Left cardiac atrium (tissue), 4 donors: Measurements from ENCODE around the gene KLHL41. TPM values are rescaled to one million over a fixed set of nuclear protein-coding genes. Genes with fewer than 3 reads are reported as not detected.
"Not testable (repeated sequence)": the region's sequence is repeated elsewhere in the genome, so short reads cannot be mapped to it uniquely, and the experiment has no call there.

Experiments used
- ATAC-seq, 2 donors: fragments of 200-7000 bp; cut with Tn5 transposase; one replicate each; pipeline ENCODE4 v1.9.1; 2020; ENCODE audit warnings: mild to moderate bottlenecking in 2 of 2, moderate library complexity in 2 of 2
- DNase-seq: peaks from one replicate; pipeline ENCODE4 v3.0.0-alpha.2; 2020
- intact Hi-C, 2 donors: fragments of 100-400 bp; cut with DNase I; formaldehyde crosslinking; loops; one replicate each; pipeline versions ENCODE4 v1.14.1 to v1.15.1; 2022 to 2023
- total RNA-seq, 2 donors: library from RNA; stranded (reverse); fragmentation: NEBNext Ultra II Directional; extraction: Animal tissue kit (Norgen Biotek cat#: 25700); gene quantifications; one replicate each; pipeline ENCODE4 v1.2.1, GENCODE V29; 2021
- donor health status: DM: no; HTN: yes; CAD: no.
- donor health status: DM: no; HTN: yes; CAD: no; lungs with severe emphysema.
- donor health status: DM: yes; HTN: yes; CAD: no.
- donor health status: Dilated cardiomyopathy.

KLHL41 gene
- total RNA-seq, 2 donors from 2014 or later = 92.0 to 95.9 TPM

DNA sequence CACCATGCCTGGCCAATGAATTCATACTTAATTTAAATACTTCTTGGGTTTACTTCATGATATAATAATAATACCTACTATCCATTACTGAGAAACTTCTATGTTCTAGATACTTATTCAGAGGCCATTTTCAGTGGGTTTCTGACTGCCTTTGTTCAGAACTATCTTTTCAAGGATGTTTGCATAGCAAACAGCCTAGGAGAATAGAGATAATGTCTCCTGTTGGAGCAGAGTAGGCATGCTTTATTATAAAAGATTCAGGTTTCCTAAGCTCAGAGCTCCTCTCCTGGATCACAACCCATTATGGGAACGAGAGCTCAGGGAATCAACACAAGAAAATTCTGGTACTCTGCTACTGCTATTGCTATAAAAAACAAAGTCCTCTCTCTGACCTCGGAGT lies 53.0 kb downstream of the KLHL41 start:
- DNase-seq (no peak), ATAC-seq (no peak)
- intact Hi-C loops = no loop called here

DNA sequence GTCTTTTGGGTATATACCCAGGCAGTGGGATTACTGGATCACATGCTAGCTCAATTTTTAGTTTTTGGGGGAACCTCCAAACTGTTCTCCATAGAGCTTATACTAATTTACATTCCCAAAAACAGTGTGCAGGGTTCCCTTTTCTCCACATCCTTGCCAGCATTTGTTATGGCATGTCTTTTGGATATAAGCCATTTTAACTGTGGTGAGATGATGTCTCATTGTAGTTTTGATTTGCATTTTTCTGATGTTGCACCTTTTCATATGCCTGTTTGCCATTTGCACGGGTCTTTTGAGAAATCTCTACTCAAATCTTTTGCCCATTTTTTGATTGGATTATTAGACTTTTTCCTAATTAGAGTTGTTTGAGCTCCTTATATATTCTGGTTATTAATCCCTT lies 56.2 kb downstream of the KLHL41 start:
- intact Hi-C loops = no loop called here
- DNase-seq (no peak), ATAC-seq (no peak)

DNA sequence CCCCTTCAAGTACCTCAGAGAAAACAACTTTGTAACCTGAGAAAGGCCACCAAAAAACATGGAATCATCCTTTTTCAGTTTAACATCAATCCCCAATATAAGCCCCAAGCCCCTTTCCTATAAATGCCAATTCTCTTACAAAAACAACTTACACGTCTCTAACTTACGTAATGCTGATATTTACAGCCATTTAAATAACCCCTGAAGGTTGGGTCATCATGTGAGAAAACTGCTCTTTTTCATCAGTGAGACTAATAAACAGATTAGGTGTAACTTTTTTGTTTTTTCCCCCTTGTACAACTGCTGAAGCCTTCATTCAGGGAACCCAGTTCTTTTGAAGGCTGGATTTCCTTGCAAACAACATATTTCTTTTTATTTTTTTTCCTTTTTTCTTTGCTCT lies 60.4 kb downstream of the KLHL41 start:
- intact Hi-C loops = no loop called here
- ATAC-seq = no peak
- DNase-seq = no peak

DNA sequence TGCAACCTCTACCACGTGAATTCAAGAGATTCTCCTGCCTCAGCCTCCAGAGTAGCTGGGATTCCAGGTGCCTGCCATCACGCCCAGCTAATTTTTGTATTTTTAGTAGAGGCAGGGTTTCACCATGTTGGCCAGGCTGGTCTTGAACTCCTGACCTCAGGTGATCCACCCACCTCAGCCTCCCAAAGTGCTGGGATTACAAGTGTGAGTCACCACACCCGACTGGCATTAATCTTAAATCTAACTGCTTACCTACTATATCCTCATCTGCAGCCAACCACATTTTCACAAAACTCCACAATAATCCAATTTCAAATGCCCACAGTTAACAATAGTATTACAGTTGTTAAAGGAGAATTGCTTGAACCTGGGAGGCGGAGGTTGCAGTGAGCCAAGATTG lies 61.2 kb downstream of the KLHL41 start:
- ATAC-seq, DNase-seq, intact Hi-C loops: not testable (repeated sequence)

DNA sequence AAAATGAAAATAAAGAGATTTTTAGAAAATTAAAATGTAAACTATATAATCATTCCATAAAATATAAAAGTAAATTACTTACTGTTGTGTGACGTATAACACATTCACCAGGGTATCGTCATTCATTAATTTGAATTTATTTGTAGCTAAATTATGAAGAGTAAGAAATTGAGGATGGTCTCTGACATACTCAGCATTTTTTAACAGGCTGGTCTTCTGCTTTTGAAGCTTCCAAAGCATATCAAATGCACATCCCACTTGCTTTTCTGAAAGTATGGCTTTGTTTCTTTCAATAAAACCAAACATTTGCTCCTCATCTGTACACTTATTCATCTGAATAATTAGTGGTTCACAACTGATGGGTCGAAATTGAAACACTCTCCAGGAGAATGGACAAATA lies 62.1 kb downstream of the KLHL41 start:
- ATAC-seq = no peak
- intact Hi-C loops = no loop called here

DNA sequence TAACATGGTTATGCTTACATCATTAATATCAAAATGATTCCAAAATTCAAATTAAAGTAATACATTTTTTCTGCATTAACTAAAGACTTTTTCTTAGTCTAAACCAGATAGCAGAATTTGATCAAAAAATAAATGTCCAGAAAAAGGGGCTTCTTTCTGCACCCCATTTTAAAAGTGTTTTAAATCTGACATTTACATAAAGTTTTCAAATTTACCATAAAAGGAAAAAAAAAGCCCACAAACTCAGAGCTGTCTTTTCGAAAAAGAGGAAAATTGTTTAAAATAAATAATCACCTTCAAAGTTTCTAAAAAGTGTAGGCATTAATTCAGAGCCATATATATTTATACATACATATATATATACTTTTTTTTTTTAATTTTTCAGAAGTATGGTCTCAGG lies 62.7 kb downstream of the KLHL41 start:
- no peak for ATAC-seq
- DNase-seq = no peak
- intact Hi-C loops = no loop called here

More for the DNA sequence above, 62.1 kb downstream of the KLHL41 start:
- no peak for DNase-seq

DNA sequence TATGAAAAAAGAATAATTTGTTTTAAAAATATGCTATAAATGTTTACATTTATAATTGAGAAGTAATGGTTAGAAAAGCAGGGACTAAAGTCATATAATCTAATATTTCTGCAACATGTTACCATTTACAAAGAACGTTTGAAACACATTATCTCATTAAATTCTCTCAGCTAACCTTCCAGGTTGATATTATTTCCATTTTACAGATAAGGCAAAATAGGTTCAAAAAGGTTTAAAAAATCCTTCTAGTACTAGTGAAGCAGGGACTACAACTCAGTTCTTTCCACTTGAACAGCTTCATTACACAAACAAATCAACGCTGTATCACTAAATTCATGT lies 63.3 kb downstream of the KLHL41 start:
- intact Hi-C loops = no loop called here
- ATAC-seq = no peak
- DNase-seq = no peak

DNA sequence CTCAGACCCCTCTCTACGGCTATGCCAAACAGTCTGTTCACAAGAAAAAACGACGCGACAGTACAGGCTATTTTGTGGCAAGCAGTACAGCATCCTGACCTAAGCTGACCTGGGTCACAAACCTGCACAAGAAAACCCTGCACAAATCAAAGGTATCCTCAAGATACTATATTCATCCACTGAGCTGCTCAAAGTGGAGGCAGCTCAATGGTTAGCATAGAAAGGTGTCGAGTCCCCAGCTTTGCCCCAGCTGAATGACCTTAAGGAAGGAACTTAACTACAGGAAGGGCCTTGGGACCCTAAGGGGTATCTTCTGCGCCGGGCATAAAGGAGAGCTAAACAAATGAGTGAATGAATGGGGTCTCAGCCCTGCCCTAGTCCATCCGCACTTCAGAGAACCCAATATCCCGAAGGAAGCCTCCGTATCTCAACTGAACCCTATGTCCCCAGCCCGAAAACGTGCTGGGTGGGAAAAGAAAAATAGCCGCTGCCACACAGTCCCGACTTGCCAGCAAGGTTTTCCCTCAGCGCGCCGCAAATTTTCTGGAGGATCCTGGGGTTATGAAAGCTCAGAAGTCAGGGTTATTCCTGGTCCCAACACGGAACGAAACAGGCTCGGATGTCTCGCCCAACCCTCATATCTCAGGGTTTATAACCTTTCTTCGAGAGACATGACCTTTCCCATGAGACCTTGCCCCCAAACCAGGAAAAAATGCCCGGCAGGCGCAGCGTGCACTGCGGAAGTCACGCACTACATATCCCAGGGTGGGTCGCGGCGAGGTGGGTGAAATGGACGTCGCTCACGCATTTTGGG lies 63.9 kb downstream of the KLHL41 start, which contains the start of gene FASTKD1:
Gene FASTKD1, minus strand, starts transcription at position 706 of the 814 bp plus-strand sequence. CDS start 1,836 bp downstream, outside the sequence.
- intact Hi-C loops = no loop called here
- ATAC-seq = peak; percentile 100
- DNase-seq = peak; percentile 94

DNA sequence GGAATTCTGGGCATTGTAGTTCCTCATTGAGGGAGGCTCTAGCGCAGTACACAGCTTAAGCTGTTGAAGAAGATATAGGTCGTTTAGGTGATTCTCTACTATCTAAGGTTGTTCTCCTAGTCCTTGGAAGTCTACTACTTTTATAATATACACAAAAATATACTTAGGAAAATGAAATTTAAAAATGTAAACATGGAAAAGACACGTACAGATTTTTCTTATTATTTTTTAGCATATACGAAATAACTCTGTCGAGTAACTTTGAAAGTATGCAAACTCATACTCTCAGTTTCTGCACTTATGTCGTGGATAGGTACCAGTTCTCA lies 64.4 kb downstream of the KLHL41 start:
- DNase-seq (no peak), ATAC-seq (no peak)
- intact Hi-C loops = no loop called here

DNA sequence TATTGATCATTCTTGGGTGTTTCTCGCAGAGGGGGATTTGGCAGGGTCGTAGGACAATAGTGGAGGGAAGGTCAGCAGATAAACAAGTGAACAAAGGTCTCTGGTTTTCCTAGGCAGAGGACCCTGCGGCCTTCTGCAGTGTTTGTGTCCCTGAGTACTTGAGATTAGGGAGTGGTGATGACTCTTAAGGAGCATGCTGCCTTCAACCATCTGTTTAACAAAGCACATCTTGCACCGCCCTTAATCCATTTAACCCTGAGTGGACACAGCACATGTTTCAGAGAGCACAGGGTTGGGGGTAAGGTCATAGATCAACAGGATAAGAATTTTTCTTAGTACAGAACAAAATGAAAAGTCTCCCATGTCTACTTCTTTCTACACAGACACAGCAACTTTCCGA lies 65.0 kb downstream of the KLHL41 start:
- intact Hi-C loops, ATAC-seq: not testable (repeated sequence)

DNA sequence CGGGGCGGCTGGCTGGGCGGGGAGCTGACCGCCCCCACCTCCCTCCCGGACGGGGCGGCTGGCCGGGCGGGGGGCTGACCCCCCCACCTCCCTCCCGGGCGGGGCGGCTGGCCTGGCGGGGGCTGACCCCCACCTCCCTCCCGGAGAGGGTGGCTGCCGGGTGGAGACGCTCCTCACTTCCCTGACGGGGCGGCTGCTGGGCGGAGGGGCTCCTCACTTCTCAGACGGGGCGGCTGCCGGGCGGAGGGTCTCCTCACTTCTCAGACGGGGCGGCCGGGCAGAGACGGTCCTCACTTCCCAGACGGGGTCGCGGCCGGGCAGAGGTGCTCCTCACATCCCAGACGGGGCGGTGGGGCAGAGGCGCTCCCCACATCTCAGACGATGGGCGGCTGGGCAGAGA lies 65.8 kb downstream of the KLHL41 start:
- ATAC-seq, DNase-seq, intact Hi-C loops: not testable (repeated sequence)

More for the DNA sequence above, 65.0 kb downstream of the KLHL41 start:
- DNase-seq = not testable (repeated sequence)

Other genes starting within 250 kb of the KLHL41 start
- 1 to 10 TPM; 1.8 to 2.9 TPM for gene LRP2, start 147.2 kb upstream of the KLHL41 start, total RNA-seq
- 1 to 10 TPM; 6.7 to 8.5 TPM for gene BBS5, start 30.2 kb upstream of the KLHL41 start, total RNA-seq
- gene FASTKD1, start 64.2 kb downstream of the KLHL41 start, total RNA-seq = 10 to 100 TPM; 45.1 to 66.4 TPM
- 10 to 100 TPM; 33.7 to 45.3 TPM for gene PPIG, start 74.6 kb downstream of the KLHL41 start, total RNA-seq
- under 1 TPM in 1 of 2 donors, not detected in 1; 0.16 TPM for gene CFAP210, start 184.7 kb downstream of the KLHL41 start, total RNA-seq
- gene PHOSPHO2, start 184.8 kb downstream of the KLHL41 start, total RNA-seq = 1 to 10 TPM; 3.4 to 3.9 TPM
- 10 to 100 TPM; 19.5 to 22.5 TPM for gene KLHL23, start 224.1 kb downstream of the KLHL41 start, total RNA-seq